Activated CD4-positive, alpha-beta memory T cell treated with anti-CD3 and anti-CD28 coated beads for 36 hours (primary cell): ENCODE measurements around the gene RNF130. TPM values are rescaled to one million over a fixed set of nuclear protein-coding genes. Genes with fewer than 3 reads are reported as not detected.

Source experiments
- CTCF ChIA-PET: fragments of 350-600 bp; sonication (Branson Sonifier 250); formaldehyde crosslinking; loops from one replicate; lab custom pipeline; 2021; ENCODE audit warnings: antibody characterized with exemption, inconsistent platforms; lab: Charles Lee
- POLR2A ChIA-PET: fragments of 350-600 bp; sonication (Branson Sonifier 250); formaldehyde crosslinking; loops from one replicate; lab custom pipeline; 2021; ENCODE audit warnings: antibody characterized with exemption; lab: Charles Lee
- DNase-seq: peaks from one replicate; pipeline ENCODE4 v3.0.0-alpha.2; 2020
- H3K27ac Mint-ChIP-seq: one replicate; pipeline ENCODE4 v1.8.0; 2021; ENCODE audit warnings: mixed read lengths
- H3K27me3 Mint-ChIP-seq: one replicate; pipeline ENCODE4 v1.8.0; 2021; ENCODE audit warnings: mixed read lengths
- H3K36me3 Mint-ChIP-seq: one replicate; pipeline ENCODE4 v1.8.0; 2021; ENCODE audit warnings: mixed read lengths
- H3K4me1 Mint-ChIP-seq: one replicate; pipeline ENCODE4 v1.8.0; 2021; ENCODE audit warnings: low read depth, mixed read lengths
- H3K4me3 Mint-ChIP-seq: one replicate; pipeline ENCODE4 v1.8.0; 2021; ENCODE audit warnings: mild to moderate bottlenecking, mixed read lengths
- H3K9me3 Mint-ChIP-seq: one replicate; pipeline ENCODE4 v1.8.0; 2021; ENCODE audit warnings: mixed read lengths
- intact Hi-C: fragments of 100-400 bp; cut with micrococcal nuclease; formaldehyde crosslinking; loops from one replicate; pipeline ENCODE4 v1.15.1; 2023
- total RNA-seq, 2 experiments: library from RNA; stranded (reverse); gene quantifications; one replicate each; pipeline ENCODE4 v1.2.3, GENCODE V29; 2021

Gene RNF130
- total RNA-seq, 2 experiments from 2014 or later, result 9.9 to 10.1 TPM

DNA sequence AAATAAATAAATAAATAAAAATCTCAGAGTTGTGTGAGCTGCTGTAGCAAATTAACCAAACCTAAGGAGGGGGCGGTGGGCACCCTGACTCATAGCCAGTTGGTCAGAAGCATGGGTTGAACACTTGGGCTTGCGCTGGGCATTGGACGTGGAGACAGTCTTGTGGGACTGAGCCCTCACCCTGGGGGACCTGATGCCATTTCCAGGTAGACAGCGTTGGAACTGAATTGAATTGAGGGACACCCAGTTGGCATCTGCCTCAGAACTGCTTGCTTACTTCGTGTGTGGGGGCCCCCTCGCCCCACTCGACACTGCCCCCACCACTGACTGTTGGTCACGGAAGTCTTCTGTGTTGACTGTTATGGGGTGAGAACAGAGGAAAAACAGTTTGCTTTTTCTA lies 144.9 kb downstream of the RNF130 start:
- no peaks in the 10 kb centered on the region for H3K36me3 Mint-ChIP-seq
- no peaks in the 10 kb centered on the region for H3K27me3 Mint-ChIP-seq
- intact Hi-C loops, result no loop called here
- H3K27ac Mint-ChIP-seq, result no peak overlapping the region
- POLR2A ChIA-PET, result no interaction called here
- H3K4me1 Mint-ChIP-seq, result no peaks in the 10 kb centered on the region
- no peak overlapping the region for H3K4me3 Mint-ChIP-seq
- H3K9me3 Mint-ChIP-seq, result no peaks in the 10 kb centered on the region
- no peak for DNase-seq
- CTCF ChIA-PET, result no interaction called here

DNA sequence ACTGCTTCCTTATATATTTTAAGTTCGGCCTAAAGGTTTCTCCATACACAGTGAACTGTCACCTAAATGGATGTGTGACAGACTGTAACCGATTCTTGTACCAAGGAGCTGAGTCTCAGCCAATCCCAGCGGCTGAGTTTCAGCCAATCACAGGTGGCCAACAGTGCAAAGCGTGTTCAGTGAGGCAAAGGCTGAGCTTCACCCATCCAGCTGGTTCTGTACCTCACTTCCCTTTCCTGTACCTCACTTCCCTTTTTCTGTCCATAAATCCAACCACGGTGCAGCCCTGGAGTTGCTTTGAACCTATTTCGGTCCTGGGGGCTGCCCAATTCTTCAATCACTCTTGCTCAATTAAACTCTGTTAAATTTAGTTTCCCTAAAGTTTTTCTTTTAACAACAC lies 148.1 kb downstream of the RNF130 start:
- no peak for DNase-seq
- intact Hi-C loops, result no loop called here
- Mint-ChIP-seq H3K4me1 (no peaks in the 10 kb centered on the region), H3K27ac (no peak overlapping the region), H3K27me3 (no peaks in the 10 kb centered on the region), H3K4me3 (no peak overlapping the region), H3K36me3 (no peaks in the 10 kb centered on the region), H3K9me3 (no peaks in the 10 kb centered on the region)
- CTCF ChIA-PET, result no interaction called here
- POLR2A ChIA-PET, result no interaction called here

DNA sequence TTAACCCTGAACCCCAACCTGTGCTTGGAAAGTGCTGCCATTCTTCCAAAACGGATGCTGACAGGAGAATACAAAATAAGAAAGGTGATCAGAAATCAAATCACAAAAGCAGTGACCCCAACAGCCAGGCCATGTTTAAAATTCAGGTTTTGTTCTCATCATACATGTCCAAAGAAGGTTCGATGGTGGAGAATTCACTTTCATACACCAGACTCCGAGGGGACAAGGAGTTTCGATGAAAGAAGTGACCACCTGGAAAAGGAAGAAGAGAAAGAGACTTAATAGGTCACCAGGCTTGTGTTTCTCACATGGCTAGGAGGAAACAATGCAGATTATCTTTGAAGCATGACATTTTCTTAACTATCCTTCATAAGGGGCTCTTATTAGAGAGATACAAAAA lies 151.4 kb downstream of the RNF130 start:
- intact Hi-C loops, result no loop called here
- no peak for DNase-seq
- no peak overlapping the region for H3K27ac Mint-ChIP-seq
- peaks cover 1% of the 10 kb centered on the region for H3K27me3 Mint-ChIP-seq
- CTCF ChIA-PET, result no interaction called here
- H3K4me1 Mint-ChIP-seq, result no peaks in the 10 kb centered on the region
- POLR2A ChIA-PET, result no interaction called here
- no peak overlapping the region for H3K4me3 Mint-ChIP-seq
- H3K9me3 Mint-ChIP-seq, result no peaks in the 10 kb centered on the region
- H3K36me3 Mint-ChIP-seq, result no peaks in the 10 kb centered on the region

DNA sequence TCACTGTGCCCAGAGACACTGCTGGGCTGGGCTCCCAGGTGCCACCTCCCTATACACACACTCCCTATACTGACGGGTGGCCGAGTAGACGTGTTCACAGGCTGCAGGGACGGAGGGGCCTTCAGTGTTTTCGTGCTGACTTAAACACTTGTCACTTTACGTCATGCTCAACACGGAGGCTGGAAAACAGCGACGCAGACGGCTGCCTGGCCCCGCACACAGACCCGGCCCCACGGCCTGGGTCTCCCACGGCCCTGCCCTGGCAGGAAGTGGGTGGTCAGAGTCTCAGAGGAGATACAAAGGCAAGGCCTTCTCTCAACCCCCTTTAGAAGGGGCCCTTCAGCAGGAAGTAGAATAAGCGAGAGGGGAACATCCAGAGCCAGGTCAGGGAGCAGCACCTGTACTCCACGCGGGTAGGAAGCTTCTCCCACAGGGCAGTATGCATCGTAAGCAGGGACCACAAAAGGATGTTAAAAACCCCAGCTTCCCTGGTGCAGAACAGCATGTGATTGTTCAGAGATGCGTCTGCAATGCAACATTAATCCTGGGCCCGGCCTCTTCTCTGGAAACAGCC lies 152.0 kb downstream of the RNF130 start:
- H3K27ac Mint-ChIP-seq, result no peak overlapping the region
- no peaks in the 10 kb centered on the region for H3K9me3 Mint-ChIP-seq
- intact Hi-C loops, result no loop called here
- peaks cover 1% of the 10 kb centered on the region for H3K27me3 Mint-ChIP-seq
- POLR2A ChIA-PET, result no interaction called here
- H3K4me1 Mint-ChIP-seq, result no peaks in the 10 kb centered on the region
- DNase-seq, result no peak
- no peaks in the 10 kb centered on the region for H3K36me3 Mint-ChIP-seq
- no peak overlapping the region for H3K4me3 Mint-ChIP-seq
- CTCF ChIA-PET, result interaction anchor here (1.4 kb wide), 1 partner anchor 13 kb away, joined by 3 read pairs; no protein-coding TSS in a partner anchor

DNA sequence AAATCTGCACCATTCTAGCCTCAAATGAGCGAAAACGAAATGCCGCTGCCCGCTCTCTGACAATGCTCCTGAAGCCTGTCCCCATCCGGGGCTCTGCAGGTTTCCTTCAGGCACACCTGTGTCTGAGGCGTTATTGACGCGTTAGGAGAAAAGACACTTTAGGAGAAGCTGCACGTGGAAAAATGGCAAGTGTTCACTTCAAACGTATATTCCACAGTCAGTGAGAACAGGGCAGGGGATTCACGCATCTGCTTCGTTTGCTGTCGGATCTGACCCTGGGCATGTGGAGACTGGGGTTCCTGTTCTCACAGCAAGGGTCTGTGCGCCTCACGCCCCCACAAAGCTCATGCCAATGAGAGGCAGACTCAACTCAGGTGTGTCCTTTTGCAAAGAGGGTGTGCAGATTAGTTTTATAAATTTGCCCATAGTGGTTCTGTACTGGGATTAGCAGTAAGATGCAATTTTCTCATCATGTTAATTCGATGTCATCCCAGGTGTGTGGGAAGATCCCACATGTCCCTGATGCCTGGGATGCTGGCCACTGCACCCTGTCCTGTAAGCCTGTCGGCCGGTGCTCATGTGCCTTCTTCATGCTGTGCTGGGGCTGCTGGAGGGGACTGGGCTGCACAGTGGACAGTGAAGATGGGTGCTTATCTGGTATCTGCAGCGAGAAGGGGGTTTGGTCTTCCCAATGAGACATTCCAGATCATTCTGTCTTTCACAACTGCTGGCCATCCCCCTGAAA lies 152.6 kb downstream of the RNF130 start:
- H3K4me3 Mint-ChIP-seq, result no peak overlapping the region
- ChIA-PET CTCF (interaction anchor here (1.4 kb wide), 1 partner anchor 12 kb away, joined by 3 read pairs; no protein-coding TSS in a partner anchor), POLR2A (no interaction called here)
- H3K27me3 Mint-ChIP-seq, result peaks cover 1% of the 10 kb centered on the region
- intact Hi-C loops, result no loop called here
- no peaks in the 10 kb centered on the region for H3K9me3 Mint-ChIP-seq
- no peaks in the 10 kb centered on the region for H3K4me1 Mint-ChIP-seq
- no peak for DNase-seq
- no peaks in the 10 kb centered on the region for H3K36me3 Mint-ChIP-seq
- H3K27ac Mint-ChIP-seq, result no peak overlapping the region

DNA sequence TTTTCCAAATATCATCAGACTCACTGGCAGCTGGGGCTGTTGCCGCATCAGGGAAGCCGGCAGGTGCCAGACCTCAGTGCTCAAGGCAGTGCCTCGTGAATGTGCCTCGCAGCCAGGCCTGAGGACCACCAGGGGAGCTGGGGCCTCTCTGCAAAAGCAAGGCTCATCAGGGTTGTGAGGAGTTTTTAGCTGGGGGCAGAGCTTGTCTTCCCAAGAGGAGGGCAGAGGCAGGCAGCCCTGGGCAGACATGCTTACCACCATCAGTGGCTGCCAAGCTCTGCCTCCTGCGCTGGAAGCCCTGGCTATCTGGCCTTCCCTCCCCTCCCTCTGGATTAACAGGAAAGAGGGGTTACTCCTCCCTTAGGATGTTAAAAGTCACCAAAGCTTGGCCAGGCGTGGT lies 155.0 kb downstream of the RNF130 start:
- no peak overlapping the region for H3K27ac Mint-ChIP-seq
- ChIA-PET CTCF (interaction anchor here (0.6 kb wide), 1 partner anchor 175 kb away, joined by 3 read pairs; no protein-coding TSS in a partner anchor), POLR2A (no interaction called here)
- H3K4me3 Mint-ChIP-seq, result no peak overlapping the region
- peaks cover 1% of the 10 kb centered on the region for H3K27me3 Mint-ChIP-seq
- intact Hi-C loops, result no loop called here
- H3K36me3 Mint-ChIP-seq, result no peaks in the 10 kb centered on the region
- no peak for DNase-seq
- no peaks in the 10 kb centered on the region for H3K4me1 Mint-ChIP-seq
- H3K9me3 Mint-ChIP-seq, result no peaks in the 10 kb centered on the region

DNA sequence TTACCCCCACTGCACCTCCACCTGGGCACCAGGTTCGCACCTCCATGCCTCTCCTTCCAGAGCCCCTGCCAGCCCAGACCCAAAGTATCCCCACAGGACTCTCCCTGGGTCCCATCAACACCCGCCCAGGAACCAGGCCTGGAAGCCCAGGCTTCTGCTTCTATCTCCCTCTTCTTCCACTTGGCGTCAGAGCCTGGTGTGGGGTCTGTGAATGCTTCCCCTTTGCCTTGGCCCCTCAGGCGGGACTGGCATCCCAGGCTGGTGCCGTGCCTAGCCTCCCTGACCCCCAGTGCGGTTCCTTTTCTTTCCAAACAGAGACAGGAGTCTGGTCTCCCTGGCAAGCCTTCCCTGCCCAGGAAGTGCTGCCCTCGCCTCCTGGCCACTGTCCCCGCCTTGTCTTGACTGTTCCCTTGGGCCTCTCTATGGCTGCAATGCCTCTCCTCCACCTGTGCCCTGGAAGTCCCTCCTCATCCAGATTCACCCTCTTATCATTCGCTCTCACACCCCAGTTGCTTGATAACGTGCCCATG lies 156.1 kb downstream of the RNF130 start:
- H3K4me1 Mint-ChIP-seq, result no peaks in the 10 kb centered on the region
- CTCF ChIA-PET, result no interaction called here
- intact Hi-C loops, result no loop called here
- H3K9me3 Mint-ChIP-seq, result no peaks in the 10 kb centered on the region
- H3K27me3 Mint-ChIP-seq, result peaks cover 1% of the 10 kb centered on the region
- no peak overlapping the region for H3K27ac Mint-ChIP-seq
- POLR2A ChIA-PET, result no interaction called here
- no peaks in the 10 kb centered on the region for H3K36me3 Mint-ChIP-seq
- no peak for DNase-seq
- no peak overlapping the region for H3K4me3 Mint-ChIP-seq

DNA sequence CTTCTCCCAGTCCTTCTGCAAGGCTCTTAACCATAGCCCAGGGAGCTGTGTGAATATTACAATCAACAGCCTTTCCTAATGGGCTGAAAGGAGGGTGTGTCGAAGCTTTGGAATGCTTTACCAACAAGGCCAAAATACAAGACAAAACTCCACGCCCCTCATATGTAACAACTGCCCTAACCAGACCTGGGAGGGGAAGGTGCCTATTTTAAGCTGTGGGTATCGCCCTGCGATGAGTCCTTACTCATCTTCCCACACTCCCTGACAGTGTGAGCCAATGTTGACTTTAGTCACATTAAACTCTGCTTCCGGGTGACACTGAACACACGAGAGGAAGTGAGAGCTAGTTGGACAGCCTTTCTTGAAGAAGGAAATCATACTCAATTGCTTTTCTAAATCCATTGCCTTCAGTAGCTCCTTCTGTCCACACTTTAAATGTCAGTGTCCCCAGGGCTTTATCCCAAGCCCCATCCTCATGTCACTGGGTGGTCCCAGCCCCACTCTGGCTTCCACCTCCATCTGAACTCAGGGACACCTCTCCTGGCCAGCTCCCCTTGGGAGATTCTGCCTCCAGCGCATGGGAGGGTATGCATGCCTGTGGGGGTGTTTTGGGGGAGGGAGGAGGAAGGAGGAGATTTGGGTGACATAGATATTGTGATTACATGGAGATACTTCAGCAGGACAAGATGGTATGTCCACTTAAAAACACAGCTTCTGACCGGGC lies 157.4 kb downstream of the RNF130 start:
- Mint-ChIP-seq H3K27me3 (peaks cover 1% of the 10 kb centered on the region), H3K27ac (no peak overlapping the region), H3K4me1 (no peaks in the 10 kb centered on the region), H3K9me3 (no peaks in the 10 kb centered on the region), H3K4me3 (no peak overlapping the region), H3K36me3 (no peaks in the 10 kb centered on the region)
- POLR2A ChIA-PET, result no interaction called here
- peak; percentile 19 for DNase-seq
- intact Hi-C loops, result no loop called here
- CTCF ChIA-PET, result no interaction called here

DNA sequence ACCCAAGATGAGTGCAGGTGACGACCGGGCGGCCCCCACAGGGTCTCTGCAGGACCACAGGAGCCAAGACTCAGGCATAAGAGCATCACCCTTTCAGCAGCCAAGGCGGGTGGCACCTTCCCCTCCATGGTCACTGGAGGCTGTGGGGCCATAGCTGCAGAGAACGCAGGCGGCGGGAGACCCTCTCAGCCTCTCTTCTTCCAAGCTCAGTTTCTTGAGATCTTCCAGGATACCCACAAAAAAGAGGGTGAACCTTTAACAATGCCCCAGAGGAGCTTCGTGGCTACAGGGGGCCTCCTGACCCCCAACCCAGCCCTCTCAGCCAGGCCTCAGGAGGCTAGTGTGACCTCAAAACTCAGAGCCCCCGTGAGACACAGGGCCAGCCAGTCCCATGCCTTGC lies 158.1 kb downstream of the RNF130 start:
- intact Hi-C loops, result no loop called here
- ChIA-PET POLR2A (no interaction called here), CTCF (interaction anchor here (1.6 kb wide), 1 partner anchor 93 kb away, joined by 3 read pairs; the partner anchor contains the start of gene SQSTM1)
- H3K4me3 Mint-ChIP-seq, result no peak overlapping the region
- H3K27ac Mint-ChIP-seq, result no peak overlapping the region
- H3K9me3 Mint-ChIP-seq, result no peaks in the 10 kb centered on the region
- H3K4me1 Mint-ChIP-seq, result peaks cover 2% of the 10 kb centered on the region
- no peaks in the 10 kb centered on the region for H3K36me3 Mint-ChIP-seq
- DNase-seq, result no peak
- H3K27me3 Mint-ChIP-seq, result peaks cover 1% of the 10 kb centered on the region

DNA sequence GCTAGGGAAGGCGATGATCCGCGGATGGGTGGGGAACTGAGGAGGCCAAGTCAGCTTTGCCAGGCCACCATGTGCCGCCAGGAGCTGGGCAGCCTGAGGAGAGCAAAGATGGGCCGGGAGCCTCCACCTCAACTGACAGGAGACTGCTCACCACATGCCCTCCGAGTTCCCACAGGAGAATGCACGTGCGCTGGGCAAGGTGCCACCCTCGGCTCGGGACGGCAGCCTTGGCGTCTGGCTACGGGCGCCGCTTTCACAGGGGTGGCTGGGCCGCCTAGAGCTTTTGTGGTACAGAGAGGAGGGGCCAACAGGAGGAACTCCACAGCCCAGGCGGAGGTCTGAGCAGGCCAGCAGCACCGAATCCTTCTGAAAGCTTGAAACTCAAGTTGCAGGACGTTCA lies 158.6 kb downstream of the RNF130 start:
- Mint-ChIP-seq H3K36me3 (no peaks in the 10 kb centered on the region), H3K4me3 (no peak overlapping the region), H3K4me1 (peaks cover 2% of the 10 kb centered on the region), H3K9me3 (no peaks in the 10 kb centered on the region), H3K27ac (no peak overlapping the region), H3K27me3 (peaks cover 1% of the 10 kb centered on the region)
- intact Hi-C loops, result no loop called here
- ChIA-PET CTCF (interaction anchor here (1.2 to 1.8 kb wide), 3 partner anchors 92 to 178 kb away, joined by 3 to 6 read pairs (median 4); partner anchors contain the start of gene SQSTM1), POLR2A (no interaction called here)
- DNase-seq, result no peak

DNA sequence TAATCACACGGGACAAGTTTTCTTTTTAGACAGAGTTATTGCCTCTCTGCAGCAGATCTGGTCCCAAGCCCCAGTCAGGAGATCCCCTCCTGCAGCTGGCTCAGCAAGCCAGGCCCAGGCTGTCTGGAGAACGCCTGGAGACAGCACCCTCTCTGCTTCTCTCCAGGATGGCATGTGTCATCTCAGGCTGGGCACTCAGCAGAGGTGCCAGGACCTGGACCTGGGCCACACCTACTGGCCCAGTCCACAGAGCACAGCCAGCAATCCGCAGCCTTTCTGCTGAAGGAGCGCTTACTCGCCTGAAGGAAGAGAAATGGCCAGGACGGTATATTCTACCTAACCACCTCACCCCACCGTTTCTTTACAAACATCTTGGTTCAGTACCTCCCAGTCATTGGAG lies 159.2 kb downstream of the RNF130 start:
- DNase-seq, result no peak
- ChIA-PET CTCF (interaction anchor here (1.2 to 1.8 kb wide), 3 partner anchors 92 to 178 kb away, joined by 3 to 6 read pairs (median 4); partner anchors contain the start of gene SQSTM1), POLR2A (no interaction called here)
- intact Hi-C loops, result no loop called here
- Mint-ChIP-seq H3K27ac (no peak overlapping the region), H3K36me3 (no peaks in the 10 kb centered on the region), H3K27me3 (peaks cover 1% of the 10 kb centered on the region), H3K9me3 (no peaks in the 10 kb centered on the region), H3K4me1 (peaks cover 2% of the 10 kb centered on the region), H3K4me3 (no peak overlapping the region)

DNA sequence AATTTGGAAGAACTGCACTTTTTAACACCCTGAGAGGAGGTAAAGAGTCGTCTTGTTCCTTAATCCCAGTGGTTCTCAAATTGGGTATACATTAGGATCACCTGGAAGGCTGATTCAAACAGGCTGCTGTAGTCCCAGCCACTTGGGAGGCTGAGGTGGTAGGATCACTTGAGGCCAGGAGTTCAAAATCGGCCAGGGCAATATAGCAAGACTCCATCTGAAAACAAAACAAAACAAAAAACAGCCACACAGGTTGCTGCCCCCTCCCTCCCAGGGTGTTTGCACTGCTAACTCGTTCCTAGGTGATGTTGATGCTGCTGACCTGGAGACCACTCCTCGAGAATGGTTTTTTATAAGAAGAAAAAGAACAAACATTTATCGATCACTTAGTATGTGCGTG lies 162.3 kb downstream of the RNF130 start:
- ChIA-PET CTCF (interaction anchor here (0.7 to 1.6 kb wide), 2 partner anchors 107 to 164 kb away, joined by 3 to 6 read pairs; no protein-coding TSS in a partner anchor), POLR2A (interaction anchor here (0.6 kb wide), 1 partner anchor 230 kb away, joined by 3 read pairs; no protein-coding TSS in a partner anchor)
- H3K4me3 Mint-ChIP-seq, result peak overlapping the region; percentile 16
- intact Hi-C loops, result loop anchor here (2.0 to 10.0 kb wide), 5 partner anchors 52 to 183 kb away; partner anchors contain the start of genes MRNIP and RNF130
- H3K27ac Mint-ChIP-seq, result no peak overlapping the region
- H3K36me3 Mint-ChIP-seq, result no peaks in the 10 kb centered on the region
- H3K4me1 Mint-ChIP-seq, result peaks cover 14% of the 10 kb centered on the region
- DNase-seq, result no peak
- no peaks in the 10 kb centered on the region for H3K27me3 Mint-ChIP-seq
- no peaks in the 10 kb centered on the region for H3K9me3 Mint-ChIP-seq
